OCI-LY1 (cell line): Measurements from ENCODE around the gene FLVCR2.

Source experiments
- H2AFZ ChIP-seq: fragments of 200-600 bp; sonication (generic), shearing (Covaris generic); 2 replicates; pipeline ENCODE4 v1.6.0; 2014; ENCODE audit warnings: antibody characterized with exemption, mild to moderate bottlenecking, low read length
- H3F3A ChIP-seq: fragments of 200-600 bp; sonication (generic), shearing (Covaris generic); 2 replicates; pipeline ENCODE4 v1.6.0; 2014; ENCODE audit warnings: mild to moderate bottlenecking, antibody characterized with exemption, low read length, moderate library complexity; ENCODE audit not compliant: insufficient read depth
- H3K27ac ChIP-seq: fragments of 200-600 bp; sonication (generic); 2 replicates; pipeline ENCODE4 v1.5.1; 2014; ENCODE audit warnings: low read length, mixed run types, mild to moderate bottlenecking, low read depth; ENCODE audit not compliant: poor library complexity, severe bottlenecking
- H3K27me3 ChIP-seq: fragments of 200-600 bp; sonication (generic); 2 replicates; pipeline ENCODE4 v1.6.0; 2014; ENCODE audit warnings: antibody characterized with exemption, mild to moderate bottlenecking, low read length, moderate library complexity; ENCODE audit not compliant: insufficient read depth
- H3K36me3 ChIP-seq: fragments of 200-600 bp; sonication (generic); 2 replicates; pipeline ENCODE4 v1.6.1; 2014; ENCODE audit warnings: mild to moderate bottlenecking, antibody characterized with exemption, low read length, moderate library complexity, mixed read lengths; ENCODE audit not compliant: insufficient read depth
- H3K4me1 ChIP-seq: fragments of 200-600 bp; sonication (generic); 2 replicates; pipeline ENCODE4 v1.5.1; 2014; ENCODE audit warnings: mild to moderate bottlenecking, low read length, moderate library complexity; ENCODE audit not compliant: insufficient read depth, severe bottlenecking
- H3K4me2 ChIP-seq: fragments of 200-600 bp; sonication (generic), shearing (Covaris generic); 2 replicates; pipeline ENCODE4 v1.6.1; 2014; ENCODE audit warnings: low read length
- H3K4me3 ChIP-seq: fragments of 200-600 bp; sonication (generic); 2 replicates; pipeline ENCODE4 v1.5.1; 2014; ENCODE audit warnings: low read length, low read depth, mild to moderate bottlenecking, mixed read lengths; ENCODE audit not compliant: poor library complexity, severe bottlenecking
- H3K79me2 ChIP-seq: fragments of 200-600 bp; shearing (Covaris generic); 2 replicates; pipeline ENCODE4 v1.6.1; 2016; ENCODE audit warnings: mixed run types, low read length, mixed read lengths; ENCODE audit not compliant: insufficient read depth
- H3K9ac ChIP-seq: fragments of 200-600 bp; sonication (generic), shearing (Covaris generic); 2 replicates; pipeline ENCODE4 v1.6.1; 2014; ENCODE audit warnings: mild to moderate bottlenecking, low read length, mixed read lengths
- H3K9me2 ChIP-seq: fragments of 200-600 bp; sonication (generic), shearing (Covaris generic); 2 replicates; pipeline ENCODE4 v1.6.1; 2014; ENCODE audit warnings: low read depth, mild to moderate bottlenecking, low read length, mixed read lengths
- H3K9me3 ChIP-seq: fragments of 200-600 bp; shearing (Covaris generic); 2 replicates; pipeline ENCODE4 v1.6.1; 2014; ENCODE audit warnings: low read length, mixed read lengths
- H4K20me1 ChIP-seq: fragments of 200-600 bp; sonication (generic), shearing (Covaris generic); 2 replicates; pipeline ENCODE4 v1.6.0; 2016; ENCODE audit warnings: mild to moderate bottlenecking, low read length; ENCODE audit not compliant: insufficient read depth
- EZH2 ChIP-seq: fragments of 200-600 bp; sonication (generic), shearing (Covaris generic); IDR thresholded peaks from 2 replicates; pipeline ENCODE4 v1.8.0; 2017; ENCODE audit warnings: borderline replicate concordance, mixed run types, mild to moderate bottlenecking, antibody characterized with exemption, low read length, moderate library complexity, mixed read lengths
- TF ChIP-seq, protein P1 (sequence below): fragments of 200-600 bp; sonication (generic), shearing (Covaris generic); IDR thresholded peaks from 2 replicates; pipeline ENCODE4 v1.5.1; 2017; ENCODE audit warnings: mild to moderate bottlenecking, antibody characterized with exemption, low read length, moderate library complexity, mixed read lengths

FLVCR2 gene

DNA sequence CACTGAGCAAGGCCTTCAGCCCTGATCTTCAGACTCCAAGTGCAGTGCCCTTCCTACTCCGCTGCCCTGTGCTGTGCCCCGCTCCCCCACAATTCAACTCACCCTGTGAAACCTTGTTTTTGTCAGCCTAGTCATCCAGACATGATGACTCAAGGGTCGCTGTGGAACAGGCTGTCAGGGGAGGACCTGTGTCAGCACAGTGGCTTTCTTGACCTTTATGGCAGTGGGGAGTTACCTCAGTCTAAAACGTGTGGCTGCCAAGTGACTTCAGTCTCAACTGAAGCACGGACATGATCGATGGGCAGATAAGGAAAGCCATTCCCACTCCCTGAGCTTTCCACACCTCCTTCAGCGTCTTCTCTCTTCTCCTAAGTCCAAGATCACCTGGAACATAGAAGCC lies 16.3 kb upstream of the FLVCR2 start:
- TF ChIP-seq, protein P1, sequence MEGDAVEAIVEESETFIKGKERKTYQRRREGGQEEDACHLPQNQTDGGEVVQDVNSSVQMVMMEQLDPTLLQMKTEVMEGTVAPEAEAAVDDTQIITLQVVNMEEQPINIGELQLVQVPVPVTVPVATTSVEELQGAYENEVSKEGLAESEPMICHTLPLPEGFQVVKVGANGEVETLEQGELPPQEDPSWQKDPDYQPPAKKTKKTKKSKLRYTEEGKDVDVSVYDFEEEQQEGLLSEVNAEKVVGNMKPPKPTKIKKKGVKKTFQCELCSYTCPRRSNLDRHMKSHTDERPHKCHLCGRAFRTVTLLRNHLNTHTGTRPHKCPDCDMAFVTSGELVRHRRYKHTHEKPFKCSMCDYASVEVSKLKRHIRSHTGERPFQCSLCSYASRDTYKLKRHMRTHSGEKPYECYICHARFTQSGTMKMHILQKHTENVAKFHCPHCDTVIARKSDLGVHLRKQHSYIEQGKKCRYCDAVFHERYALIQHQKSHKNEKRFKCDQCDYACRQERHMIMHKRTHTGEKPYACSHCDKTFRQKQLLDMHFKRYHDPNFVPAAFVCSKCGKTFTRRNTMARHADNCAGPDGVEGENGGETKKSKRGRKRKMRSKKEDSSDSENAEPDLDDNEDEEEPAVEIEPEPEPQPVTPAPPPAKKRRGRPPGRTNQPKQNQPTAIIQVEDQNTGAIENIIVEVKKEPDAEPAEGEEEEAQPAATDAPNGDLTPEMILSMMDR, result no peak
- no peak for TF ChIP-seq EZH2
- no peaks in the 10 kb centered on the region for H3F3A ChIP-seq
- H3K4me3 ChIP-seq, result no peak overlapping the region
- H3K27me3 ChIP-seq, result no peaks in the 10 kb centered on the region
- no peaks in the 10 kb centered on the region for H3K79me2 ChIP-seq
- H3K4me1 ChIP-seq, result no peaks in the 10 kb centered on the region
- no peaks in the 10 kb centered on the region for H3K36me3 ChIP-seq
- no peaks in the 10 kb centered on the region for H4K20me1 ChIP-seq
- no peaks in the 10 kb centered on the region for H3K9me2 ChIP-seq
- H3K9me3 ChIP-seq, result no peaks in the 10 kb centered on the region
- no peak overlapping the region for H2AFZ ChIP-seq
- H3K9ac ChIP-seq, result no peak overlapping the region
- no peak overlapping the region for H3K27ac ChIP-seq
- H3K4me2 ChIP-seq, result no peak overlapping the region

DNA sequence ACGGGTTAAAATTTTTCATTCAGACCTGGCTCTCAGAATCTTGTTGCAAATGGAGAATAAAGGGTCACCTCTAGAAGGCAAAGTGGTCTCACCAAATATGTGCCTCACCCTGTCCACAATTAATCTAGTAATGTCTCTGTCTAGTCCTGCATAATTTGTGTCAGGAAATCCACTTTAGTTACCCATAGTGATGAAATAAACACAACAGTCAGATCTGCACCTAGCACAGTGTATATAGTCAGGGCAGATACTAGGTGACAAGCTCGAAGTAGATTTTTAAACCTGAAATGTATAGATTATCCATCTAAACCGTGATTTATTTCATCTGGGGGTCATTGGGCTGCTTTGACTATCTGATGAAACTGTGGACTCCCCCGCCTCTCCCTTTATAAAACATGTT lies 15.9 kb upstream of the FLVCR2 start:
- no peaks in the 10 kb centered on the region for H3K9me3 ChIP-seq
- H2AFZ ChIP-seq, result no peak overlapping the region
- H4K20me1 ChIP-seq, result no peaks in the 10 kb centered on the region
- no peaks in the 10 kb centered on the region for H3K4me1 ChIP-seq
- H3K9ac ChIP-seq, result no peak overlapping the region
- no peaks in the 10 kb centered on the region for H3K27me3 ChIP-seq
- H3K79me2 ChIP-seq, result no peaks in the 10 kb centered on the region
- H3K4me2 ChIP-seq, result no peak overlapping the region
- H3K4me3 ChIP-seq, result no peak overlapping the region
- no peaks in the 10 kb centered on the region for H3K36me3 ChIP-seq
- no peak for TF ChIP-seq EZH2
- TF ChIP-seq, protein P1, result no peak
- no peaks in the 10 kb centered on the region for H3F3A ChIP-seq
- no peaks in the 10 kb centered on the region for H3K9me2 ChIP-seq
- no peak overlapping the region for H3K27ac ChIP-seq

DNA sequence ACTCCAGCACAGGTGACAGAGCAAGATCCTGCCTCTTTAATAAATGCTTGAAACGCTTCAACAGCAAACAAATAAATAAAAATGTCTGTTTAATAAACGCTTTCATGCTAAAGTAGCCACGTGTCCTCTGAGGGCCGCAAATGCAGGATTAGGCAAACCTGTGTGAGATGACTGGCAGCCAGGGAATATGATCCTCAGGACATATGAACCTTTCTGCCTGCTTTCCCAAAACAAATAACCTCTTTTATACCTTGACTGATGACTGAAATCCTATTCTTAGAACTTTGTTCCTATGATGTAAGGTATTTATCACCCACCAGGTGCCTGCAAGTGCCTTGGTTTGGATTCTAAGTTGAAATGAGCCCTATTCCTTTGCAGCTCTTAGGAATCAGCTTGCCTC lies 14.5 kb upstream of the FLVCR2 start:
- H3K9me2 ChIP-seq, result no peaks in the 10 kb centered on the region
- no peak overlapping the region for H3K27ac ChIP-seq

More for the DNA sequence above, 14.5 kb upstream of the FLVCR2 start:
- Histone ChIP-seq H3K27me3 (0 out of 2 replicates have a peak, but pooled peaks cover 4% of the 10 kb centered on the region), H2AFZ (no peak overlapping the region), H3K4me3 (no peak overlapping the region), H4K20me1 (no peaks in the 10 kb centered on the region), H3K9ac (no peak overlapping the region), H3K4me1 (no peaks in the 10 kb centered on the region), H3K4me2 (no peak overlapping the region), H3F3A (no peaks in the 10 kb centered on the region), H3K36me3 (no peaks in the 10 kb centered on the region), H3K79me2 (no peaks in the 10 kb centered on the region), H3K9me3 (no peaks in the 10 kb centered on the region)
- no peak for TF ChIP-seq EZH2
- TF ChIP-seq, protein P1, result no peak
